Measurements from ENCODE around the gene CHCHD10.

The CHCHD10 gene

GRCh38 chr22:23767673-23768548 is at the start of gene CHCHD10:
TSS of gene CHCHD10 (minus strand) at chr22:23767972. CDS start at chr22:23767874, 98 bp downstream.
- no peak for DNase-seq (ENCODE audit: low read depth)

GRCh38 chr22:23817146-23817545 is 49.4 kb upstream of the CHCHD10 start:
- DNase-seq (ENCODE audit: low read depth) = no peak

- DNase-seq (ENCODE audit: low read depth) = no peak
Observed at GRCh38 chr22:23816156-23816976, 48.6 kb upstream of the CHCHD10 start.

GRCh38 chr22:23815541-23816155 is 47.9 kb upstream of the CHCHD10 start:
- no peak for DNase-seq (ENCODE audit: low read depth)

- no peak for DNase-seq (ENCODE audit: low read depth)
Observed at GRCh38 chr22:23812378-23812777, 44.6 kb upstream of the CHCHD10 start.

- DNase-seq (ENCODE audit: low read depth) = no peak
Observed at GRCh38 chr22:23806837-23807236, 39.1 kb upstream of the CHCHD10 start.

- DNase-seq (ENCODE audit: low read depth) = no peak
Observed at GRCh38 chr22:23804781-23805291, 37.1 kb upstream of the CHCHD10 start.

- no peak for DNase-seq (ENCODE audit: low read depth)
Observed at GRCh38 chr22:23803001-23803819, 35.4 kb upstream of the CHCHD10 start.

GRCh38 chr22:23801886-23802377 is 34.2 kb upstream of the CHCHD10 start:
- DNase-seq (ENCODE audit: low read depth) = no peak

- no peak for DNase-seq (ENCODE audit: low read depth)
Observed at GRCh38 chr22:23801238-23801821, 33.6 kb upstream of the CHCHD10 start.

- DNase-seq (ENCODE audit: low read depth) = no peak
Observed at GRCh38 chr22:23800297-23801237, 32.8 kb upstream of the CHCHD10 start.

GRCh38 chr22:23796461-23796860 is 28.7 kb upstream of the CHCHD10 start:
- DNase-seq (ENCODE audit: low read depth) = no peak

- no peak for DNase-seq (ENCODE audit: low read depth)
Observed at GRCh38 chr22:23793326-23793725, 25.6 kb upstream of the CHCHD10 start.

GRCh38 chr22:23791738-23792645 is 24.2 kb upstream of the CHCHD10 start:
- DNase-seq (ENCODE audit: low read depth) = no peak

GRCh38 chr22:23790819-23791737 is 23.3 kb upstream of the CHCHD10 start:
- DNase-seq (ENCODE audit: low read depth) = no peak

- DNase-seq (ENCODE audit: low read depth) = no peak
Observed at GRCh38 chr22:23789638-23790037, 21.9 kb upstream of the CHCHD10 start.

GRCh38 chr22:23789121-23789520 is 21.3 kb upstream of the CHCHD10 start:
- DNase-seq (ENCODE audit: low read depth) = no peak

GRCh38 chr22:23787910-23788309 is 20.1 kb upstream of the CHCHD10 start:
- no peak for DNase-seq (ENCODE audit: low read depth)

Measured in non-pigmented ciliary epithelial cell (primary cell).